PFSK-1 (cell line): ENCODE results near the gene CSN2.

Source experiments
- FOXP2 ChIP-seq: optimal IDR thresholded peaks from 2 replicates; pipeline ENCODE3; 2011; ENCODE audit warnings: borderline replicate concordance, control low read depth, inconsistent platforms; ENCODE audit not compliant: insufficient read depth; ENCODE audit errors: extremely low read length, extremely low read depth
- POLR2AphosphoS5 ChIP-seq: IDR thresholded peaks from 2 replicates; pipeline ENCODE4 v1.6.1; 2012; ENCODE audit warnings: low read depth, mild to moderate bottlenecking, control low read depth, low read length, moderate library complexity
- SIN3A ChIP-seq: IDR thresholded peaks from 2 replicates; pipeline ENCODE4 v1.6.1; 2012; ENCODE audit warnings: mild to moderate bottlenecking, low read length, moderate library complexity, borderline replicate concordance; ENCODE audit not compliant: insufficient read depth
- TAF1 ChIP-seq: IDR thresholded peaks from 2 replicates; pipeline ENCODE4 v1.6.1; 2012; ENCODE audit warnings: low read length, control low read depth, borderline replicate concordance; ENCODE audit not compliant: insufficient read depth
- TF ChIP-seq, protein P1 (sequence below), 2 experiments: IDR thresholded peaks; 2 replicates each; pipeline versions ENCODE4 v1.6.1 to v1.8.0; 2011 to 2012; ENCODE audit warnings: low read depth in 2 of 2, low read length in 2 of 2, control low read depth in 1 of 2, inconsistent platforms in 1 of 2, mild to moderate bottlenecking in 1 of 2, moderate library complexity in 1 of 2; ENCODE audit not compliant: insufficient read depth in 1 of 2

The CSN2 gene

GRCh38 chr4:69995526-69996016, 30.0 kb upstream of the CSN2 start, which contains the start of gene STATH:
STATH (plus strand) TSS chr4:69995966; CDS start chr4:69998438, 2,472 bp downstream.
- TF ChIP-seq FOXP2 (no peak), TAF1 (no peak), SIN3A (no peak), POLR2AphosphoS5 (no peak)
- TF ChIP-seq, protein P1, sequence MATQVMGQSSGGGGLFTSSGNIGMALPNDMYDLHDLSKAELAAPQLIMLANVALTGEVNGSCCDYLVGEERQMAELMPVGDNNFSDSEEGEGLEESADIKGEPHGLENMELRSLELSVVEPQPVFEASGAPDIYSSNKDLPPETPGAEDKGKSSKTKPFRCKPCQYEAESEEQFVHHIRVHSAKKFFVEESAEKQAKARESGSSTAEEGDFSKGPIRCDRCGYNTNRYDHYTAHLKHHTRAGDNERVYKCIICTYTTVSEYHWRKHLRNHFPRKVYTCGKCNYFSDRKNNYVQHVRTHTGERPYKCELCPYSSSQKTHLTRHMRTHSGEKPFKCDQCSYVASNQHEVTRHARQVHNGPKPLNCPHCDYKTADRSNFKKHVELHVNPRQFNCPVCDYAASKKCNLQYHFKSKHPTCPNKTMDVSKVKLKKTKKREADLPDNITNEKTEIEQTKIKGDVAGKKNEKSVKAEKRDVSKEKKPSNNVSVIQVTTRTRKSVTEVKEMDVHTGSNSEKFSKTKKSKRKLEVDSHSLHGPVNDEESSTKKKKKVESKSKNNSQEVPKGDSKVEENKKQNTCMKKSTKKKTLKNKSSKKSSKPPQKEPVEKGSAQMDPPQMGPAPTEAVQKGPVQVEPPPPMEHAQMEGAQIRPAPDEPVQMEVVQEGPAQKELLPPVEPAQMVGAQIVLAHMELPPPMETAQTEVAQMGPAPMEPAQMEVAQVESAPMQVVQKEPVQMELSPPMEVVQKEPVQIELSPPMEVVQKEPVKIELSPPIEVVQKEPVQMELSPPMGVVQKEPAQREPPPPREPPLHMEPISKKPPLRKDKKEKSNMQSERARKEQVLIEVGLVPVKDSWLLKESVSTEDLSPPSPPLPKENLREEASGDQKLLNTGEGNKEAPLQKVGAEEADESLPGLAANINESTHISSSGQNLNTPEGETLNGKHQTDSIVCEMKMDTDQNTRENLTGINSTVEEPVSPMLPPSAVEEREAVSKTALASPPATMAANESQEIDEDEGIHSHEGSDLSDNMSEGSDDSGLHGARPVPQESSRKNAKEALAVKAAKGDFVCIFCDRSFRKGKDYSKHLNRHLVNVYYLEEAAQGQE (IDR thresholded peaks at IDR 0.05; ENCODE audit: insufficient read depth in 1 of 2, low read depth in 2 of 2, low read length in 2 of 2) = no peak

DNA sequence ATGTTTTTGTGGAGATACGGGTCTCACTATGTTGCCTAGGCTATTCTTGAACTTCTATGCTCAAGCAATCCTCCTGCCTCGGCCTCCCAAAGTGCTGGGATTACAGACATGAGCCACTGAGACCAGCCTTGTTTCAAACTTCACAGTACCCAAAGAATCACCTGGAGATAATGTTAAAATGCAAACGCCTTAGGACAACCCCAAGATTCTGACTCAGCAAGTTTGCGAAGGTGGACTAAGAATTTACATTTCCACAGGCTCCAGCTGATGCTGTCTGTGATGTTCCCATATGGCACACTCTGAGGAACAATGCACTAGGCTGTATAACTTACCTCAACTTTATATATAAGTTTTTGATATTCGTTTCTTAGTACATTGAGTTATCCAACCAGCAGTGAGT, 29.3 kb upstream of the CSN2 start:
- no peak for TF ChIP-seq TAF1
- TF ChIP-seq SIN3A = no peak
- TF ChIP-seq, protein P1 (IDR thresholded peaks at IDR 0.05; ENCODE audit: insufficient read depth in 1 of 2, low read depth in 2 of 2, low read length in 2 of 2) = no peak
- no peak for TF ChIP-seq FOXP2
- TF ChIP-seq POLR2AphosphoS5 = no peak

DNA sequence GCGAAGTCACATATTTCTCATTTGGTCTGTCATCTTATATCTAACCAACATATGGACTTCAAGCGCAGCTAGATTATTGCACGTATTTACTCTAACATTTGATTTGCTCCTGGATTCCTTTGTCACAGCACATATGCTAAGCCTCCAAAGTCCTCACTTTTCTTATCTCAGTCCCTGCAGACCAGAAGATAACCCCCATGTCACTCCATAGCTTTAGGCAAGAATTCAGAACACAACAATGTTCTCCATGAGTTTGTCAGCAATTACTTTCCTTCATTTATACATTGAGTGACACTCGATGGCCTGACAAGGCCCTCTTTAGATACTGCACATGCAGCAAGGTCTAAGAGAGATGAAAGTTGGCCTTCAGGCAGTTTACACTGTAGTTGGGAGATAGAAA, 25.5 kb upstream of the CSN2 start:
- TF ChIP-seq, protein P1 (IDR thresholded peaks at IDR 0.05; ENCODE audit: insufficient read depth in 1 of 2, low read depth in 2 of 2, low read length in 2 of 2) = no peak
- no peak for TF ChIP-seq SIN3A
- TF ChIP-seq FOXP2 = no peak
- no peak for TF ChIP-seq TAF1
- TF ChIP-seq POLR2AphosphoS5 = no peak

DNA sequence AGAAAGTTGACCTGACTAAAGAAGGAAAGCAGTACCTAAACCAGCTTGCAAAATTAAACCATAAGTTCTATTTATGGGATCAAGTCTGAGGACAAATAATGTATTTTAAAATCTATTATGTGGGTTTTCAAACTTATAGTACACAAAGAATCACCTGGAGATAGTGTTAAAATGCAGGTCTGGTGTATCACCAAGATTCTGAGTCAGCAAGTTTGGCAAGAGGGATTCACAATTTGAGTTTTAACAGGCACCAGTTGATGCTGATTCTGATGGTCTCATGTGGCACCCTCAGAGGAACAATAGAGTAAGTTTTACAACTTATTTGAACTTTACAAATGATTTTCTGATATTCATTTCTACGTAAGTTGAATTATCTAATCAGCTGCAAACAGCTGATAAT, 21.1 kb upstream of the CSN2 start:
- no peak for TF ChIP-seq SIN3A
- TF ChIP-seq, protein P1 (IDR thresholded peaks at IDR 0.05; ENCODE audit: insufficient read depth in 1 of 2, low read depth in 2 of 2, low read length in 2 of 2) = no peak
- no peak for TF ChIP-seq TAF1

DNA sequence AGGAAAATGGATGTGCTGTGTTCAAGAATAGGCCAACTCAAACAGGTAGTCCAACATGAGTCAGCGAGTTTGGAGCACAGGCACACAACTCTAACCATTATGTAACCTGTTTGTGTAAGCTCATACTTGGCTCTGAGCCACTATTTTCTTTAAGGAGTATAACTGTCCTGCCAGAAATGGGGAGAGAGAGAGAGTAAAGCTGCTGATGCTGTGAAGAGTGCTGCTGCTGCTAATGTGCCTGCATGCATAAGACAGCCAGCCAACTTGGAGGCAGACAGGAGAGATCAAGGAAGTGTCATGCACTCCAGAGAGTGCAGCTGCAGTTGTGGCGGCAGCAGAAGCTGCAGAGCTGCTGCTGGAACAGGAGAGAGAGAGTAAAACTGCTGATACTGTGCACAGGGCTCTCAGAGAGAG, 18.5 kb upstream of the CSN2 start:
- TF ChIP-seq FOXP2 (no peak), POLR2AphosphoS5 (no peak), TAF1 (no peak), SIN3A (no peak)
- TF ChIP-seq, protein P1 (IDR thresholded peaks at IDR 0.05; ENCODE audit: insufficient read depth in 1 of 2, low read depth in 2 of 2, low read length in 2 of 2) = no peak
